GM18907 (cell line): ENCODE measurements around the gene GLMP.
A peak's percentile ranks its signal among the peaks of the same experiment; 100 is the strongest.
"Not testable (repeated sequence)": the region's sequence is repeated elsewhere in the genome, so short reads cannot be mapped to it uniquely, and the experiment has no call there.

Experiments
- ATAC-seq: cut with Tn5 transposase; IDR thresholded peaks from one replicate; pipeline ENCODE4 v1.9.1; 2021; ENCODE audit warnings: mild to moderate bottlenecking, moderate library complexity; ENCODE audit not compliant: unreplicated experiment

The GLMP gene, protein sequence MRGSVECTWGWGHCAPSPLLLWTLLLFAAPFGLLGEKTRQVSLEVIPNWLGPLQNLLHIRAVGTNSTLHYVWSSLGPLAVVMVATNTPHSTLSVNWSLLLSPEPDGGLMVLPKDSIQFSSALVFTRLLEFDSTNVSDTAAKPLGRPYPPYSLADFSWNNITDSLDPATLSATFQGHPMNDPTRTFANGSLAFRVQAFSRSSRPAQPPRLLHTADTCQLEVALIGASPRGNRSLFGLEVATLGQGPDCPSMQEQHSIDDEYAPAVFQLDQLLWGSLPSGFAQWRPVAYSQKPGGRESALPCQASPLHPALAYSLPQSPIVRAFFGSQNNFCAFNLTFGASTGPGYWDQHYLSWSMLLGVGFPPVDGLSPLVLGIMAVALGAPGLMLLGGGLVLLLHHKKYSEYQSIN

DNA sequence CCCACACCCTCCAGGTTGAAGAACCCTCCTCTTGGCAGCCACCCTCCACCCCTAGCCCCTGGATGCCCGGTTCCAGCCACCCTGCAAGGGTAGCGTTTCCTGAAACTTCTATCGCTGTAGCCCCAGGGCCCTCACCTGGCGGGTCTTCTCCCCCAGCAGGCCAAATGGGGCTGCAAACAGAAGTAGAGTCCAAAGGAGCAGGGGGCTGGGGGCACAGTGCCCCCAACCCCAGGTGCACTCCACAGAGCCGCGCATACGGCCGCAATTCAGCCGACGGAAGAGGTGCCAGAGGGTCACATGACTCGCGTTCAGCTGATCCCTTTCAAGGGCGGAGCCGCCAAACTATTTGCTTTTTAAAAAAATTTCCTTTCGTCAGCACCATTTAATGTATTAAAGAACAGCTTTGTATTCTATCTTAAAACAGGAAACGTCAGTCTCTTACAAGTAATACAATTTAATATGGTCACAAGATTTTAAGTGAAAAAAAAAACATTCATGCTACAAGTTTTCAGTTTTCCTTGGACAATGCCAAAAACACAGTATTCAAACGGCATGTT lies at the start of gene GLMP:
Gene GLMP (minus strand): TSS at position 289 of the 557 bp plus-strand sequence. CDS start 34 bp downstream, at position 255.
- no peak for ATAC-seq

- no peak for ATAC-seq
Measured at GRCh38 chr1:156344409-156344808, 48.9 kb upstream of the GLMP start.

DNA sequence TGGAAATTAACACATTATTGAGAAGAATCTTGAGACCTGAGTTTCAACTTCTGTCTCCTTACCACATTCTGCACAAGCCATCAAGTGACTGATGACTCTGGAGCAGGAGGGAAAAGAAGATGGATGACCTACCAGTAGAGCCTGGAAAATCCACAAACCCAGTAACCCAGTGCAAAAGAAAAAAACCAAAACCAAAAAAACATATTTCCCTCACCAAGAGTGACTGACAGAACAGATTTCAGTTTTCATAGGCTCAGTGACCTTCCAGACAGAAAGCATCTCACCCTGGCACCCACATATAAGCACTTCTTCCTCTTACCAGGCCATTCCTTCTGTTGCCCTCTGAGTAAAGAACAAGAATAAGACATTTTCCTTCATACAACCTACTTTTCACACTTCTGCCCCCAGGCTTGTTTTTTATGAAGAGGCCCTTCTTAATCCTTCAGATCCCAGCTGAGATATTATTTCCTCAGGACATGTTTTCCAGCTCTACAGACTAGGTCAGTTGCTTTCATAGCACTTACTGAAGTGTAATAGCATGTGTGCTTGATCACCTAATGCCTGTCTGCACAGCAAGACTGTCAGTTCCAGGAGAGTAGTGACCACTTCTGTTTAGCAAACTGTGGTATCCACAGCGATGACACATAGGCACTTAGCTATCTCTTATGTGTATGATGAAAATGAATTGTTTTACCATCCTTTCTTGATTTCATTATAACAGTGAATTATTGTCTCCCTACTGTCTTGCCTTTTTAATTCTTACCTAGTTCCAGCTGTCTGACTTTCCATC lies 46.9 kb upstream of the GLMP start:
- ATAC-seq = no peak

DNA sequence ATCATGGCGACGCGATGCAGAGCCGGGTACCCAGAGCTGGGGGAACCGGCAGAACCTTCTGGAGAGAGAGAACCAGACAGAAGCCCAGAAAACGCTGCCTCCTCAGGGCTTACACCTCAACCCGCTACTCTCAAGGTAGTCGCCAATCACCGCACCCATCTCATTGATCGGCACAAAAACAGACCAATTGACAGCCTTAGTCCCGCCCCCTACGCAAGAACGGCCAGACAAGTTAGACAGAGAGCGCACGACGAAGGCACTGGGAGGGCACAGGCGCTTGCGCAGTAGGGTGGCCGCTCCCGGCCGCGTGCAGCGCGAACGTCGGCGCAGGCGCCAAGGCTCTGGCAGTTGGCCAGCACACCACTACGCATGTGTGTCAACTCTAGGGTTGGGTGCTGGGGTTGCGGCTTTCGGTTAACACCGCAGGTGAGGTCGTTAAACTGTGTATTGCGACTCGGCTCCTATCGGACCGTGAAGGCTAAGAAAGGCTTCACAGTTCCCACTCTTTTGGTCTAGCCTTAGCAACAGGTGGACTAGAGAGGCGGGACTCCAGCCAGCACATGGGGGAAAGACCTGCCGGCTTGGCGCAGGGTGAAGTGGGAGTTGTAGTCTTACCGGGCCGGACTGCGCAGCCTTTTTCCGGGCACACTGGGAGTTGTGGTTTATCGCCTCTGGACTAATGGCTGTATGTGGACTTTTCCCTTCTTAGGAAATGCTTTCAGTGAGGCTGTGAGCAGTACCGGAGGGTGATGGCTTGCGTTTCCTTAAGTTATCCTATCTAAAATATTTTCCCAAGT lies 42.9 kb upstream of the GLMP start, which contains the start of the genes CCT3 and TSACC:
Gene CCT3 (minus strand): TSS at position 113 of the 797 bp plus-strand sequence. CDS start 108 bp downstream, at position 5.
Gene TSACC (plus strand): TSS at position 347 of the 797 bp plus-strand sequence. CDS start 1,232 bp downstream, outside the sequence.
- peak; percentile 93 for ATAC-seq

DNA sequence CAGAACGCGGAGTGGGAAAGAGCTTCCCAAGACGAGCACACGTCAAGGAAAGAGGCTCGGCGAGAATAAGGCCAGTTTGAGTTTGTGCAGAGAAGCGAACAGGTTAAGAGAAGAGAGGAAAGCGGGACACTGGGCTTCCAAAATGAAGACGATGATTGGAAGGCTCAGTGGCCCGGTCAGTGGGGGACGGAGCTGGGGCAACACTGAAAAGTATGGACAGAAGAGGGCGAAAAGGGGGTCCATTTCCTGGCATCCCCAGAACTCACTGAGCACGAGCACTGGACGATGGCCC lies 42.4 kb upstream of the GLMP start:
- peak; percentile 1 for ATAC-seq

GRCh38 chr1:156337052-156337887 lies 41.8 kb upstream of the GLMP start:
- ATAC-seq = no peak

GRCh38 chr1:156336242-156336641 lies 40.8 kb upstream of the GLMP start:
- no peak for ATAC-seq

DNA sequence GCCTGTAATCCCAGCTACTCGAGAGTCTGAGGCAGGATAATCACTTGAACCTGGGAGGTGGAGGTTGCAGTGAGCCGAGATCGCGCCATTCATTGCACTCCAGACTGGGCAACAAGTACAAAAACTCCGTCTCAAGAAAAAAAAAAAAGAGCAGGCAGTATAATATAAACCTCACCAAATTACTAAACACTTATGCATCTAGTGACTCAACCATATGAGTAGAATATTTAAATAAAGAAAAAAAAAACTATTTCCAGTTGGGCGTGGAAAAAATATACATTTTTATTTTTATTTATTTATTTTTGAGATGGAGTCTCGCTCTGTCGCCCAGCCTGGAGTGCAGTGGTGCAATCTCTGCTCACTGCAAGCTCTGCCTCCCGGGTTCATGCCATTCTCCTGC lies 27.7 kb upstream of the GLMP start:
- ATAC-seq = not testable (repeated sequence)

DNA sequence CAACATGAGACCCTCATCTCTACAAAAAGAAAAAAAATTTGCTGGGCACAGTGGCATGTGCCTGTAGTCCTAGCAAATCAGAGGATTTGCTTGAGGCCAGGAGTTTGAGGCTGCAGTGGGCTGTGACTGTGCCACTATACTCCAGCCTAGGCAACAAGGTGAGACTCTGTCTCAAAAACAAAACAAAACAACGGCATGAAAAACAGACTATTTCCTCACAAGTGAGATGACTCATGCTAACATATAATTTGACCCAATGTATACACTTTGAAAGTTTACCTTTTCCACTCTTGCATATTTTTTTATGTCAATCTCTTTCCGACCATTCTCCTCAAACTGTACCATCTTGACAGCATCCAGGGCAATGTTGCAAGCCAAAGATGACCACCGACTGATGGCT lies 25.1 kb upstream of the GLMP start:
- ATAC-seq = no peak

DNA sequence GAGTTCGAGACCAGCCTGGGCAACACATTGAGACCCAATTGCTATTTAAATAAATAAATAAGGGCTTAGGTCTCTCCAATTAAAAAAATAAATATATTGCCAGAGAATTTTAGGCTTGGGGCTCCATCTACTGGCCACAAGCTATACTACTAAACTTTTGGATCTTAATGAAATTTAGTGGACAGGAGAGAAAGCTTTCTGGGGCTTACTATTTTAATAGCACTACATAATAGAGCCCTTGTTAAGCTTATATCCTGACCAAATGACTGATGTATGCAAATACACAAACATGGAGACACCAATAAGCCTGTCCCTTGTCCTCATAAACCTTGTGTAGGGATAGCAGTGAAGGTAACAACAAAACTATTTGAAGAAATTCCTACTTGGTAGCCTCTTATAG lies 24.2 kb upstream of the GLMP start:
- no peak for ATAC-seq

GRCh38 chr1:156316909-156317308 lies 21.4 kb upstream of the GLMP start:
- ATAC-seq = no peak

DNA sequence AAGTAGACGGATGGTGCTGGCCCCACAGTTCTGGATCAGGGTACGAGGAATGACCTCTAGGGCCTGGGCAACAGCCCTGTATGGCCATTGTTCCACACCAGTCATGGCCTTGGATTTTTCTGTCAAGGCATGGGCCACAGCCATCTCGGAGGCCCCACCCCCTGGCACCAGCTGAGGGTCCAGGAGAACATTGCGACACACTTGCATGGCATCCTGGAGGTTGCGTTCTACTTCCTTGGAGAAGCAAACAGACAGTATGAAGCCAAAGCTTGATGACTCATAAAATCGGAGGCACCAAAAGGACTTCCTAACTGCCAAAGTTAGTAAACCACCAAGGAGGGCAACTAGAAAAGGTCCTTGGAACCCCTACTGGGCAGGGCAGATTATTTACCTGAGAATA lies 15.5 kb upstream of the GLMP start:
- ATAC-seq = no peak

GRCh38 chr1:156308078-156308477 lies 12.6 kb upstream of the GLMP start:
- no peak for ATAC-seq

DNA sequence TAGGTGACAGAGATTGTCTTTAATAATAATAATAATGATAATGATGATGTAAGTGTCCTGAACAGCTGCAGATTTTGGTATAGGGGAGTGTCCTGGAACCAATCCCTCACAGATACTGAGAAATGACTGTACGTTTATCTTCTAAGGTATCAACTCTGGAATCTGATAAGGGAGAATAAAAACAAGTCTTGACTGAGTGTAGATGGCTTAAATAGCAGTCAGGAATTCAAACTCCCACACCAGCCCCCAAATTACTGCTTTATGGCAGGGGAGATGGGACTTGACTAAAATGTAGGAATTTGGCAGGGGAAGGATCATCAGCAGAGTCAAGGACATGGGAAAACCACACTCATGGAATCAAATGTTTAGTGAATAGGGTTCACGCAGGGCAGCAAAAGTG lies 9.7 kb upstream of the GLMP start:
- no peak for ATAC-seq

GRCh38 chr1:156303241-156303640 lies 7.8 kb upstream of the GLMP start:
- ATAC-seq = no peak

DNA sequence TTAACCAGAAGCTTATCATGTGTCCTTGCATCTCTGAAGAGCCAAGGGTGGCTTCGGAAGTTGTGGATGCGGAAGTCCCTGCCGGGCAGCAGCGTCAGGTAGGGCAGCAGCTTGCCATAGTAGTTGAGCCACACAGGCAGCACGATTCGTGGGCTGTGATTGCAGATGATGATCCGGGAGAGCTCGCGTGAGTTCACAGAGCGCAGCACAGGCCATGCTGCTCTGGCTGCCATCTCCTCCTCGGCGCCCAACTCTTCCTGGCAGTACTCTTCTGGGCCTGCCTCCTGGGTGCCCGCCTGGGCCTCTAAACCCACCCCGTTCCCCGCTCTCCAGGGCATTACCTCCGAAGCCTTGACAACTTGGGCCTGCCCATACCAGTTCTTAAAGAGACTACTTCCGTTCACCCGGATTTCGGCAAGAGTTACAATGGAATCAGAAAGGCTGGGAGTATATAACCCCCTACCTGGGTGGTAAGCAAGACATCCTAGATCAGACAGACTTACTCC lies 3.4 kb upstream of the GLMP start, which contains the start of gene VHLL:
Gene VHLL (minus strand): TSS at position 456 of the 506 bp plus-strand sequence. CDS start 118 bp downstream, at position 338.
- no peak for ATAC-seq

DNA sequence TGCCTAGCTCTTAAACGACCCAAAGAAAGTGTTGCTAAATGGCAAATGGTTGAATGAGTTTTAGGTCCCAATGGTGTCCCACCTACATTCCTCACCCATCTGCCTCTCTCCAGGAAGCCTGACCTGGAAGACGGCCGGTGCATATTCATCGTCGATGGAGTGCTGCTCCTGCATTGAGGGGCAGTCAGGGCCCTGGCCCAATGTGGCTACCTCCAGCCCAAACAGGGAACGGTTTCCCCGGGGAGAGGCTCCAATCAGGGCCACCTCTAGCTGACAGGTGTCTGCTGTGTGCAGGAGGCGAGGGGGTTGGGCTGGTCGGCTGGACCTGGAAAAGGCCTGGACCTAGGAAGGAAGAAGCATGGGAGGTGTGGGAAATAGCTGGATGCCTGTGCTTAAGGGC lies 1.6 kb downstream of the GLMP start:
- no peak for ATAC-seq

DNA sequence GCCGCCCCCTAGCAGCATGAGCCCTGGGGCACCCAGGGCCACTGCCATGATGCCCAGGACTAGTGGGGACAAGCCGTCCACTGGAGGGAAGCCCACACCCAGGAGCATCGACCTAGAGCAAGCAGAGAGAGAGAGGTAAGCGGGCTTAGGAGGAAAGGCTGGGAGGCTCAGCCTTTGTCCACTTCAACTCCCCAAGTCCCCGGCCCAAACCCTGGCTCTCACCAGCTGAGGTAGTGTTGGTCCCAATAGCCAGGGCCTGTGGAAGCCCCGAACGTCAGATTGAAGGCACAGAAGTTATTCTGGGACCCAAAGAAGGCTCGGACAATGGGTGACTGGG lies 2.4 kb downstream of the GLMP start:
- ATAC-seq = no peak

GRCh38 chr1:156291226-156292061 lies 4.0 kb downstream of the GLMP start:
- no peak for ATAC-seq
